HEK293 (cell line): ENCODE data around the gene SLCO4A1.

Experiments
- CTCF ChIP-seq: fragments of 450-650 bp; formaldehyde crosslinking; IDR thresholded peaks from 2 replicates; pipeline ENCODE4 v1.5.1; 2016; ENCODE audit warnings: missing biosample characterization, missing genetic modification characterization
- ZNF23 ChIP-seq: fragments of 450-650 bp; formaldehyde crosslinking; IDR thresholded peaks from 2 replicates; pipeline ENCODE4 v1.5.1; 2016; ENCODE audit warnings: missing biosample characterization, missing genetic modification characterization, borderline replicate concordance
- ZNF239 ChIP-seq: fragments of 450-650 bp; formaldehyde crosslinking; IDR thresholded peaks from 2 replicates; pipeline ENCODE4 v1.5.1; 2016; ENCODE audit warnings: missing biosample characterization, missing genetic modification characterization

- TF ChIP-seq ZNF239 = no peak
- TF ChIP-seq ZNF23 (tag by site-specific recombination) = no peak
- no peak for TF ChIP-seq CTCF (tag by site-specific recombination)
These were observed 71.7 kb downstream of the SLCO4A1 start for GRCh38 chr20:62714006-62714405.
